T-helper 1 cell (primary cell): ENCODE measurements around the gene BHLHA15.

Source experiments
- DNase-seq, 5 donors: peaks; one replicate each; pipeline ENCODE4 v3.0.0-alpha.2; 2012 to 2020

The BHLHA15 gene

GRCh38 chr7:98225913-98226614, 14.8 kb downstream of the BHLHA15 start:
- DNase-seq, result peak in 1 of 5 donors; percentile 9

- peak in 1 of 5 donors; percentile 8 for DNase-seq
Measured at GRCh38 chr7:98227939-98228338, 16.7 kb downstream of the BHLHA15 start.

- DNase-seq, result no peak
Measured at GRCh38 chr7:98228801-98229200, 17.6 kb downstream of the BHLHA15 start.

GRCh38 chr7:98229441-98229840, 18.2 kb downstream of the BHLHA15 start:
- DNase-seq, result no peak

- peak in 1 of 5 donors; percentile 11 for DNase-seq
Measured at GRCh38 chr7:98229991-98230745, 18.9 kb downstream of the BHLHA15 start.

- peak in 1 of 5 donors; percentile 10 for DNase-seq
Measured at GRCh38 chr7:98230746-98231471, 19.7 kb downstream of the BHLHA15 start.

- DNase-seq, result peak in 1 of 5 donors; percentile 9
Measured at GRCh38 chr7:98231493-98232262, 20.4 kb downstream of the BHLHA15 start.

GRCh38 chr7:98232263-98232585, 21.0 kb downstream of the BHLHA15 start:
- peak in 1 of 5 donors; percentile 12 for DNase-seq

GRCh38 chr7:98232799-98233198, 21.6 kb downstream of the BHLHA15 start:
- DNase-seq, result no peak

- DNase-seq, result peak in 1 of 5 donors; percentile 8
Measured at GRCh38 chr7:98233219-98234070, 22.2 kb downstream of the BHLHA15 start.

- no peak for DNase-seq
Measured at GRCh38 chr7:98234429-98235147, 23.3 kb downstream of the BHLHA15 start.

- DNase-seq, result no peak
Measured at GRCh38 chr7:98235901-98236300, 24.7 kb downstream of the BHLHA15 start.

GRCh38 chr7:98236355-98237185, 25.3 kb downstream of the BHLHA15 start:
- DNase-seq, result no peak

- DNase-seq, result no peak
Measured at GRCh38 chr7:98238076-98238475, 26.8 kb downstream of the BHLHA15 start.

- no peak for DNase-seq
Measured at GRCh38 chr7:98238976-98239375, 27.7 kb downstream of the BHLHA15 start.

- DNase-seq, result no peak
Measured at GRCh38 chr7:98240961-98241673, 29.9 kb downstream of the BHLHA15 start.

GRCh38 chr7:98241674-98242241, 30.5 kb downstream of the BHLHA15 start:
- DNase-seq, result no peak

GRCh38 chr7:98242342-98242741, 31.1 kb downstream of the BHLHA15 start:
- DNase-seq, result no peak

GRCh38 chr7:98242934-98243333, 31.7 kb downstream of the BHLHA15 start:
- no peak for DNase-seq
